ENCODE data around the gene ADIG. TPM values are rescaled to one million over a fixed set of nuclear protein-coding genes. Genes with fewer than 3 reads are reported as not detected.

The ADIG gene
- total and polyA plus RNA-seq, 2 of the 13 experiments (the other 11 are each of a cell fraction or from before 2014, with no cell fraction given): 0.15 TPM; not detected in 1

DNA sequence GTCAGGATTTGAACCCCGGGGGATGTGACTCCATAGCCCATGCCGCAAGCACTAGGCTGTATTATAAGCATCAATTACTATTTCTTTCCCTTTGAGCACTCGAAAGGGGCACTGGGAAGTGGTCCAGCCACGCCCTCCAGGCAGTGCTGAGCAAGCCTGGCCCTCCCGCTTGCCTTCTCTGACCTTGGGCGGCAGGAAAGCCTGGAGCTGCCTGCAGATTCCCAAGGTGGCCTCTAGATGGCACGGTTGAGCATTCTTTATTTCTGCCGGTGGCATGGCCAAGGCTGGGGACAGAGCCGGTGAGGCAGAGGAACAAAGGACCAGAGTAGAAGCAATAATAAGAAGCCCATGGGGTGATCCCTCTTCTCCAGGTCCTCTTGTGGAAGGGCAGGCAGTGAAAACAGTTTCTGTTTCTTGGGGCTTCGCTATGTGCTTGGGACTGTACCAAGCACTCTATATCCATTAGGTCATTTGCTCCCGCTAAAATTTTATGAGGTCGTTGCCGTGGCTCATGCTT, 52.6 kb downstream of the ADIG start (continued):
- no peak for TF ChIP-seq ZSCAN25 (CRISPR knock-in tag; IDR thresholded peaks at IDR 0.05)
- TF ChIP-seq, protein P1, sequence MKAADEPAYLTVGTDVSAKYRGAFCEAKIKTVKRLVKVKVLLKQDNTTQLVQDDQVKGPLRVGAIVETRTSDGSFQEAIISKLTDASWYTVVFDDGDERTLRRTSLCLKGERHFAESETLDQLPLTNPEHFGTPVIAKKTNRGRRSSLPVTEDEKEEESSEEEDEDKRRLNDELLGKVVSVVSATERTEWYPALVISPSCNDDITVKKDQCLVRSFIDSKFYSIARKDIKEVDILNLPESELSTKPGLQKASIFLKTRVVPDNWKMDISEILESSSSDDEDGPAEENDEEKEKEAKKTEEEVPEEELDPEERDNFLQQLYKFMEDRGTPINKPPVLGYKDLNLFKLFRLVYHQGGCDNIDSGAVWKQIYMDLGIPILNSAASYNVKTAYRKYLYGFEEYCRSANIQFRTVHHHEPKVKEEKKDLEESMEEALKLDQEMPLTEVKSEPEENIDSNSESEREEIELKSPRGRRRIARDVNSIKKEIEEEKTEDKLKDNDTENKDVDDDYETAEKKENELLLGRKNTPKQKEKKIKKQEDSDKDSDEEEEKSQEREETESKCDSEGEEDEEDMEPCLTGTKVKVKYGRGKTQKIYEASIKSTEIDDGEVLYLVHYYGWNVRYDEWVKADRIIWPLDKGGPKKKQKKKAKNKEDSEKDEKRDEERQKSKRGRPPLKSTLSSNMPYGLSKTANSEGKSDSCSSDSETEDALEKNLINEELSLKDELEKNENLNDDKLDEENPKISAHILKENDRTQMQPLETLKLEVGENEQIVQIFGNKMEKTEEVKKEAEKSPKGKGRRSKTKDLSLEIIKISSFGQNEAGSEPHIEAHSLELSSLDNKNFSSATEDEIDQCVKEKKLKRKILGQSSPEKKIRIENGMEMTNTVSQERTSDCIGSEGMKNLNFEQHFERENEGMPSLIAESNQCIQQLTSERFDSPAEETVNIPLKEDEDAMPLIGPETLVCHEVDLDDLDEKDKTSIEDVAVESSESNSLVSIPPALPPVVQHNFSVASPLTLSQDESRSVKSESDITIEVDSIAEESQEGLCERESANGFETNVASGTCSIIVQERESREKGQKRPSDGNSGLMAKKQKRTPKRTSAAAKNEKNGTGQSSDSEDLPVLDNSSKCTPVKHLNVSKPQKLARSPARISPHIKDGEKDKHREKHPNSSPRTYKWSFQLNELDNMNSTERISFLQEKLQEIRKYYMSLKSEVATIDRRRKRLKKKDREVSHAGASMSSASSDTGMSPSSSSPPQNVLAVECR (CRISPR knock-in tag; IDR thresholded peaks at IDR 0.05; ENCODE audit: borderline replicate concordance): no peak
- peak; percentile 73 for TF ChIP-seq RBM39 (IDR thresholded peaks at IDR 0.05; ENCODE audit: low read depth, low read length, poor library complexity, severe bottlenecking)
- no peak for TF ChIP-seq CBFB (CRISPR knock-in tag; IDR thresholded peaks at IDR 0.05)
- TF ChIP-seq, protein P2, sequence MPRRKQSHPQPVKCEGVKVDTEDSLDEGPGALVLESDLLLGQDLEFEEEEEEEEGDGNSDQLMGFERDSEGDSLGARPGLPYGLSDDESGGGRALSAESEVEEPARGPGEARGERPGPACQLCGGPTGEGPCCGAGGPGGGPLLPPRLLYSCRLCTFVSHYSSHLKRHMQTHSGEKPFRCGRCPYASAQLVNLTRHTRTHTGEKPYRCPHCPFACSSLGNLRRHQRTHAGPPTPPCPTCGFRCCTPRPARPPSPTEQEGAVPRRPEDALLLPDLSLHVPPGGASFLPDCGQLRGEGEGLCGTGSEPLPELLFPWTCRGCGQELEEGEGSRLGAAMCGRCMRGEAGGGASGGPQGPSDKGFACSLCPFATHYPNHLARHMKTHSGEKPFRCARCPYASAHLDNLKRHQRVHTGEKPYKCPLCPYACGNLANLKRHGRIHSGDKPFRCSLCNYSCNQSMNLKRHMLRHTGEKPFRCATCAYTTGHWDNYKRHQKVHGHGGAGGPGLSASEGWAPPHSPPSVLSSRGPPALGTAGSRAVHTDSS (CRISPR knock-in tag; conservative IDR thresholded peaks at IDR 0.05): no peak
- TF ChIP-seq ZNF629 (CRISPR knock-in tag; conservative IDR thresholded peaks at IDR 0.05): no peak
- TF ChIP-seq CC2D1A (CRISPR knock-in tag; IDR thresholded peaks at IDR 0.05): 0 out of 2 replicates have a peak, but pooled peaks have one; percentile 4
- no peak for TF ChIP-seq REXO4 (CRISPR knock-in tag; IDR thresholded peaks at IDR 0.05; ENCODE audit: borderline replicate concordance)
- TF ChIP-seq, protein P3, sequence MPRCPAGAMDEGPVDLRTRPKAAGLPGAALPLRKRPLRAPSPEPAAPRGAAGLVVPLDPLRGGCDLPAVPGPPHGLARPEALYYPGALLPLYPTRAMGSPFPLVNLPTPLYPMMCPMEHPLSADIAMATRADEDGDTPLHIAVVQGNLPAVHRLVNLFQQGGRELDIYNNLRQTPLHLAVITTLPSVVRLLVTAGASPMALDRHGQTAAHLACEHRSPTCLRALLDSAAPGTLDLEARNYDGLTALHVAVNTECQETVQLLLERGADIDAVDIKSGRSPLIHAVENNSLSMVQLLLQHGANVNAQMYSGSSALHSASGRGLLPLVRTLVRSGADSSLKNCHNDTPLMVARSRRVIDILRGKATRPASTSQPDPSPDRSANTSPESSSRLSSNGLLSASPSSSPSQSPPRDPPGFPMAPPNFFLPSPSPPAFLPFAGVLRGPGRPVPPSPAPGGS (CRISPR knock-in tag; IDR thresholded peaks at IDR 0.05): peak; percentile 48; the same call in 1 of the 2 replicates
- TF ChIP-seq SMARCC2 (IDR thresholded peaks at IDR 0.05): no peak
- no peak for TF ChIP-seq SYNCRIP (IDR thresholded peaks at IDR 0.05; ENCODE audit: insufficient read depth, low read depth, low read length)
- TF ChIP-seq ZNF3 (CRISPR knock-in tag; IDR thresholded peaks at IDR 0.05): peak; percentile 44; the same call in 1 of the 2 replicates
- TF ChIP-seq HCFC1 (IDR thresholded peaks at IDR 0.05; ENCODE audit: low read depth, low read length): no peak
- TF ChIP-seq ZNF550 (CRISPR knock-in tag; IDR thresholded peaks at IDR 0.05; ENCODE audit: borderline replicate concordance): no peak
- no peak for TF ChIP-seq NONO (IDR thresholded peaks at IDR 0.05)
- 0 out of 2 replicates have a peak, but pooled peaks have one; percentile 25 for TF ChIP-seq NONO (CRISPR knock-in tag; conservative IDR thresholded peaks at IDR 0.05)
- TF ChIP-seq CERS6 (CRISPR knock-in tag; IDR thresholded peaks at IDR 0.05): no peak
- TF ChIP-seq ZNF510 (CRISPR knock-in tag; IDR thresholded peaks at IDR 0.05; ENCODE audit: low read depth): no peak
- TF ChIP-seq ZNF619 (CRISPR knock-in tag; IDR thresholded peaks at IDR 0.05): no peak
- 0 out of 2 replicates have a peak, but pooled peaks have one; percentile 33 for TF ChIP-seq HOXA3 (CRISPR knock-in tag; IDR thresholded peaks at IDR 0.05)
- TF ChIP-seq MXD4 (CRISPR knock-in tag; IDR thresholded peaks at IDR 0.05): no peak
- no peak for TF ChIP-seq MYPOP (CRISPR knock-in tag; IDR thresholded peaks at IDR 0.05)

Data from HepG2 (cell line).